Measurements from ENCODE around the gene DUOX2. TPM values are rescaled to one million over a fixed set of nuclear protein-coding genes. Genes with fewer than 3 reads are reported as not detected.

Gene DUOX2
- total and polyA plus RNA-seq, 2 of the 8 experiments (the other 6 are each of a cell fraction or from before 2014, with no cell fraction given), result 0.08 TPM; not detected in 1

DNA sequence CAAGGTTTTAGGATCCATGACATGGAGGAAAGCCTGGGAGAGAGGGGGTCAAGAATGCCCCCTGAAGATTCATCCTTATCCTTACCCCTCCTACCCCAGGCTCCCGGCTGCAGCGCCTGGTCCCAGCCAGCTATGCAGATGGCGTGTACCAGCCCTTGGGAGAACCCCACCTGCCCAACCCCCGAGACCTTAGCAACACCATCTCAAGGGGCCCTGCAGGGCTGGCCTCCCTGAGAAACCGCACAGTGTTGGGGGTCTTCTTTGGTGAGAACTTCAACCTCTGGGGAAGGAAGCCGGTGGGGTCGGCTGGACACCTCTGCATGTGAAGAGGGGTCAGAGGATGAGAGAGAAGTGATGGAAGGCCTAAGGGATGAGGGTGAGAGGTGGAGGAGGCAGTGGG lies 20.1 kb upstream of the DUOX2 start:
- CTCF ChIA-PET (ENCODE audit: partially characterized antibody), result interaction anchor here (1.4 to 7.9 kb wide), 4 partner anchors 9 to 20 kb away, joined by 4 to 45 read pairs (median 32); partner anchors contain the start of genes DUOX2 and DUOXA2
- no peak overlapping the region for H4K5ac ChIP-seq (ENCODE audit: insufficient read length, low read depth, low read length)
- no peaks in the 10 kb centered on the region for H3K79me1 ChIP-seq (ENCODE audit: low read depth, low read length)
- no peaks in the 10 kb centered on the region for H3K79me2 ChIP-seq (ENCODE audit: control insufficient read depth in 1 of 2, insufficient read depth in 2 of 2, low read length in 2 of 2)
- DNase-seq (ENCODE audit: low read depth in 1 of 2, low spot score in 2 of 2) (no peak), FAIRE-seq (no peak)
- H3K4me2 ChIP-seq (ENCODE audit: insufficient read depth in 1 of 2, low read depth in 2 of 2, low read length in 2 of 2), result no peak overlapping the region; a peak in 1 of 4 replicates
- H3K18ac ChIP-seq (ENCODE audit: extremely low read depth, low read length), result no peak overlapping the region
- H4K8ac ChIP-seq (ENCODE audit: extremely low read depth, insufficient read depth, low read length), result no peak overlapping the region
- H3K27me3 ChIP-seq (replicated peaks in 1 of 4; ENCODE audit: control insufficient read depth in 3 of 4, extremely low read depth in 1 of 4, insufficient read depth in 3 of 4, low read length in 3 of 4), result peaks cover 68 to 85% (median 76%) of the 10 kb centered on the region in 4 experiments
- H4K91ac ChIP-seq (replicated peaks; ENCODE audit: insufficient read length, low read length), result no peak overlapping the region
- 87% methylated on average over 7 of the region's 7 CpGs; no CpG with 5 or more reads in 1 of the 2 experiments for WGBS, 2 experiments (ENCODE audit: extremely low coverage in 1 of 2, insufficient coverage in 1 of 2, insufficient read length in 1 of 2, insufficient replicate concordance in 2 of 2, low coverage in 1 of 2, low lambda C conversion rate in 2 of 2, missing lambda C conversion rate in 1 of 2)
- no peak overlapping the region for H3K4ac ChIP-seq (replicated peaks; ENCODE audit: insufficient read length, low read depth, low read length)
- H3K23ac ChIP-seq (ENCODE audit: insufficient read length), result no peak overlapping the region
- H4K20me1 ChIP-seq (replicated peaks in 1 of 2; ENCODE audit: control insufficient read depth in 1 of 2, insufficient read depth in 2 of 2, low read length in 2 of 2), result peaks cover 0 to 2% of the 10 kb centered on the region in 2 experiments
- H2AK5ac ChIP-seq (ENCODE audit: low read depth, low read length), result 0 out of 2 replicates have a peak overlapping the region, but pooled peaks have one; percentile 6
- POLR2A ChIA-PET (ENCODE audit: partially characterized antibody), result interaction anchor here (1.2 to 1.9 kb wide), 4 partner anchors 18 to 67 kb away, joined by 3 to 4 read pairs (median 4); no protein-coding TSS in a partner anchor
- no peak overlapping the region for H3K27ac ChIP-seq (ENCODE audit: low read depth, low read length)
- no peak overlapping the region for H2BK15ac ChIP-seq (ENCODE audit: low read length)
- H3K4me3 ChIP-seq (ENCODE audit: extremely low read depth in 1 of 4, insufficient read depth in 2 of 4, low read depth in 3 of 4, low read length in 4 of 4), result no peak overlapping the region
- H2BK20ac ChIP-seq (ENCODE audit: low read length), result no peak overlapping the region
- no peaks in the 10 kb centered on the region for H3K36me3 ChIP-seq (ENCODE audit: control insufficient read depth in 2 of 4, insufficient read depth in 4 of 4, low read length in 3 of 4)
- no peak overlapping the region for H2AFZ ChIP-seq (ENCODE audit: low read length)
- no peak overlapping the region for H2BK5ac ChIP-seq (ENCODE audit: low read depth, low read length)
- no peak overlapping the region for H3K56ac ChIP-seq (replicated peaks; ENCODE audit: insufficient read length, low read depth, low read length)
- H3K23me2 ChIP-seq (ENCODE audit: low read depth, low read length), result peaks cover 3% of the 10 kb centered on the region; the same call in 1 of the 2 replicates
- H2BK12ac ChIP-seq (ENCODE audit: low read depth, low read length), result 0 out of 2 replicates have a peak overlapping the region, but pooled peaks have one; percentile 27
- no peak overlapping the region for H3K14ac ChIP-seq (ENCODE audit: insufficient read length)
- H3K9ac ChIP-seq (replicated peaks in 1 of 4; ENCODE audit: extremely low read depth in 1 of 4, low read depth in 3 of 4, low read length in 3 of 4), result no peak overlapping the region
- no peak overlapping the region for H2BK120ac ChIP-seq (replicated peaks; ENCODE audit: low read depth, low read length)
- no peaks in the 10 kb centered on the region for H3K9me3 ChIP-seq (ENCODE audit: insufficient read depth in 2 of 2, low read depth in 1 of 2, low read length in 1 of 2)
- peaks cover 0 to 10% (median 6%) of the 10 kb centered on the region in 4 experiments; a peak in 5 of 7 replicates for H3K4me1 ChIP-seq (replicated peaks in 1 of 4; ENCODE audit: control insufficient read depth in 3 of 4, insufficient read depth in 4 of 4, low read length in 3 of 4)
- TF ChIP-seq CTBP2 (IDR thresholded peaks at IDR 0.05; ENCODE audit: borderline replicate concordance, insufficient read depth, insufficient read length, low read length) (no peak), CREB1 (IDR thresholded peaks at IDR 0.05) (no peak), SIRT6 (IDR thresholded peaks at IDR 0.05; ENCODE audit: low read length) (no peak), CBX8 (IDR thresholded peaks at IDR 0.05; ENCODE audit: borderline replicate concordance, low read depth, low read length) (no peak), POLR2A (IDR thresholded peaks at IDR 0.05; ENCODE audit: control extremely low read depth in 1 of 2, low read depth in 2 of 2, low read length in 2 of 2) (no peak), SIX5 (IDR thresholded peaks at IDR 0.05; ENCODE audit: low read depth, low read length) (no peak), TAF7 (optimal IDR thresholded peaks at IDR 0.05; ENCODE audit: borderline replicate concordance, low read depth, low read length) (no peak), JUN (IDR thresholded peaks at IDR 0.05; ENCODE audit: low read depth, low read length) (no peak), RFX5 (IDR thresholded peaks at IDR 0.05; ENCODE audit: borderline replicate concordance, low read depth, low read length) (no peak), SP2 (IDR thresholded peaks at IDR 0.05; ENCODE audit: low read length) (no peak)
- TF ChIP-seq, protein P1, sequence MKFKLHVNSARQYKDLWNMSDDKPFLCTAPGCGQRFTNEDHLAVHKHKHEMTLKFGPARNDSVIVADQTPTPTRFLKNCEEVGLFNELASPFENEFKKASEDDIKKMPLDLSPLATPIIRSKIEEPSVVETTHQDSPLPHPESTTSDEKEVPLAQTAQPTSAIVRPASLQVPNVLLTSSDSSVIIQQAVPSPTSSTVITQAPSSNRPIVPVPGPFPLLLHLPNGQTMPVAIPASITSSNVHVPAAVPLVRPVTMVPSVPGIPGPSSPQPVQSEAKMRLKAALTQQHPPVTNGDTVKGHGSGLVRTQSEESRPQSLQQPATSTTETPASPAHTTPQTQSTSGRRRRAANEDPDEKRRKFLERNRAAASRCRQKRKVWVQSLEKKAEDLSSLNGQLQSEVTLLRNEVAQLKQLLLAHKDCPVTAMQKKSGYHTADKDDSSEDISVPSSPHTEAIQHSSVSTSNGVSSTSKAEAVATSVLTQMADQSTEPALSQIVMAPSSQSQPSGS (IDR thresholded peaks at IDR 0.05; ENCODE audit: low read length), result no peak
- TF ChIP-seq, protein P2, sequence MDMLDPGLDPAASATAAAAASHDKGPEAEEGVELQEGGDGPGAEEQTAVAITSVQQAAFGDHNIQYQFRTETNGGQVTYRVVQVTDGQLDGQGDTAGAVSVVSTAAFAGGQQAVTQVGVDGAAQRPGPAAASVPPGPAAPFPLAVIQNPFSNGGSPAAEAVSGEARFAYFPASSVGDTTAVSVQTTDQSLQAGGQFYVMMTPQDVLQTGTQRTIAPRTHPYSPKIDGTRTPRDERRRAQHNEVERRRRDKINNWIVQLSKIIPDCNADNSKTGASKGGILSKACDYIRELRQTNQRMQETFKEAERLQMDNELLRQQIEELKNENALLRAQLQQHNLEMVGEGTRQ (IDR thresholded peaks at IDR 0.05; ENCODE audit: low read length), result no peak
